IMR-90 (cell line): ENCODE measurements around the gene CSTB. TPM values are rescaled to one million over a fixed set of nuclear protein-coding genes. Genes with fewer than 3 reads are reported as not detected.

ENCODE experiments used
- ATAC-seq: fragments of 200-7000 bp; cut with Tn5 transposase; 2 replicates; pipeline ENCODE4 v1.9.1; 2020; ENCODE audit warnings: low read depth, mild to moderate bottlenecking, moderate library complexity
- BruUV-seq: library from RNA; stranded (reverse); fragments of 400-500 nt; replicated peaks from 2 replicates; lab custom pipeline; 2021; lab: Mats Ljungman, UMichigan
- CTCF ChIA-PET: fragments of 300-600 bp; formaldehyde crosslinking; extraction: SDS; loops from one replicate; lab custom pipeline; 2021; ENCODE audit warnings: antibody characterized with exemption; lab: Yijun Ruan, JAX
- POLR2A ChIA-PET: fragments of 300-600 bp; sonication (Branson Sonifier 250); formaldehyde crosslinking; loops from one replicate; lab custom pipeline; 2022; ENCODE audit warnings: antibody characterized with exemption; ENCODE audit not compliant: unreplicated experiment; lab: Charles Lee
- DNase-seq: peaks from one replicate; pipeline ENCODE4 v3.0.0; 2013
- H2AFZ ChIP-seq: replicated peaks from 2 replicates; pipeline ENCODE3; 2013; ENCODE audit warnings: low read length, mild to moderate bottlenecking; ENCODE audit not compliant: poor library complexity
- H2AK5ac ChIP-seq: 2 replicates; pipeline ENCODE4 v1.6.1; 2013; ENCODE audit warnings: low read depth, low read length, inconsistent platforms
- H2AK9ac ChIP-seq: replicated peaks from 2 replicates; pipeline ENCODE3; 2013; ENCODE audit warnings: mild to moderate bottlenecking, low read depth, low read length, moderate library complexity; ENCODE audit not compliant: poor library complexity
- H2BK120ac ChIP-seq: 2 replicates; pipeline ENCODE4 v1.6.1; 2013; ENCODE audit warnings: low read depth, low read length, inconsistent platforms
- H2BK15ac ChIP-seq: 3 replicates; pipeline ENCODE4 v1.6.1; 2013; ENCODE audit warnings: low read depth, low read length, inconsistent platforms
- H2BK20ac ChIP-seq: 2 replicates; pipeline ENCODE4 v1.6.1; 2013; ENCODE audit warnings: low read depth, mild to moderate bottlenecking, inconsistent platforms, low read length, moderate library complexity
- H2BK5ac ChIP-seq: 2 replicates; pipeline ENCODE4 v1.6.1; 2013; ENCODE audit warnings: mild to moderate bottlenecking, low read depth, low read length, inconsistent platforms; ENCODE audit not compliant: poor library complexity, severe bottlenecking
- H3K14ac ChIP-seq: replicated peaks from 2 replicates; pipeline ENCODE4 v1.6.1; 2013; ENCODE audit warnings: low read depth, low read length, inconsistent platforms
- H3K18ac ChIP-seq: 2 replicates; pipeline ENCODE4 v1.6.1; 2013; ENCODE audit warnings: low read depth, low read length, control low read depth
- H3K23ac ChIP-seq: 2 replicates; pipeline ENCODE4 v1.6.1; 2013; ENCODE audit warnings: low read depth, low read length, inconsistent platforms
- H3K27ac ChIP-seq: 2 replicates; pipeline ENCODE4 v1.5.1; 2013; ENCODE audit warnings: mild to moderate bottlenecking, control low read depth, low read length; ENCODE audit not compliant: insufficient read depth
- H3K27me3 ChIP-seq: 2 replicates; pipeline ENCODE4 v1.6.1; 2013; ENCODE audit warnings: low read length; ENCODE audit not compliant: control insufficient read depth, insufficient read depth
- H3K36me3 ChIP-seq: 2 replicates; pipeline ENCODE4 v1.6.1; 2013; ENCODE audit warnings: low read length, mixed read lengths; ENCODE audit not compliant: control insufficient read depth, insufficient read depth
- H3K4ac ChIP-seq: 2 replicates; pipeline ENCODE4 v1.6.1; 2013; ENCODE audit warnings: low read depth, low read length, inconsistent platforms
- H3K4me1 ChIP-seq: 2 replicates; pipeline ENCODE4 v1.6.1; 2013; ENCODE audit warnings: low read length, mixed read lengths; ENCODE audit not compliant: control insufficient read depth, insufficient read depth
- H3K4me2 ChIP-seq: 2 replicates; pipeline ENCODE4 v1.6.1; 2013; ENCODE audit warnings: low read depth, mild to moderate bottlenecking, control low read depth, low read length, moderate library complexity
- H3K4me3 ChIP-seq: 2 replicates; pipeline ENCODE4 v1.5.1; 2013; ENCODE audit warnings: low read depth, mild to moderate bottlenecking, control low read depth, low read length, moderate library complexity; ENCODE audit not compliant: insufficient read depth
- H3K56ac ChIP-seq: 2 replicates; pipeline ENCODE4 v1.6.1; 2013; ENCODE audit warnings: low read length, inconsistent platforms; ENCODE audit not compliant: insufficient read depth; ENCODE audit errors: extremely low read depth
- H3K79me1 ChIP-seq, 2 experiments: 2 replicates each; pipeline ENCODE4 v1.6.1; 2013; ENCODE audit warnings: low read length in 2 of 2, inconsistent platforms in 1 of 2, low read depth in 1 of 2
- H3K9ac ChIP-seq: 2 replicates; pipeline ENCODE4 v1.6.1; 2013; ENCODE audit warnings: low read depth, low read length, control low read depth
- H3K9me1 ChIP-seq: 2 replicates; pipeline ENCODE4 v1.6.1; 2013; ENCODE audit warnings: low read length, inconsistent platforms; ENCODE audit not compliant: insufficient read depth
- H3K9me3 ChIP-seq: 2 replicates; pipeline ENCODE4 v1.6.1; 2013; ENCODE audit warnings: low read length; ENCODE audit not compliant: control insufficient read depth, insufficient read depth
- H4K20me1 ChIP-seq: 2 replicates; pipeline ENCODE4 v1.6.1; 2013; ENCODE audit warnings: low read length, inconsistent platforms; ENCODE audit not compliant: insufficient read depth
- H4K5ac ChIP-seq: 2 replicates; pipeline ENCODE4 v1.6.1; 2013; ENCODE audit warnings: mild to moderate bottlenecking, low read depth, low read length, control low read depth
- H4K8ac ChIP-seq, 2 experiments: 2 replicates each; pipeline ENCODE4 v1.6.1; 2013; ENCODE audit warnings: low read depth in 2 of 2, low read length in 2 of 2, control low read depth in 1 of 2, inconsistent platforms in 1 of 2
- H4K91ac ChIP-seq: 2 replicates; pipeline ENCODE4 v1.6.1; 2013; ENCODE audit warnings: low read depth, low read length, inconsistent platforms; ENCODE audit not compliant: insufficient read depth
- CHD1 ChIP-seq: IDR thresholded peaks from 2 replicates; pipeline ENCODE4 v1.6.1; 2012; ENCODE audit warnings: low read depth, low read length, improper control_type of control experiment
- MAFK ChIP-seq: IDR thresholded peaks from 2 replicates; pipeline ENCODE4 v1.6.1; 2012; ENCODE audit warnings: low read depth, low read length, improper control_type of control experiment
- MAZ ChIP-seq: IDR thresholded peaks from 2 replicates; pipeline ENCODE4 v1.6.1; 2012; ENCODE audit warnings: low read depth, mild to moderate bottlenecking, low read length, improper control_type of control experiment, moderate library complexity, borderline replicate concordance
- RCOR1 ChIP-seq: IDR thresholded peaks from 2 replicates; pipeline ENCODE4 v1.6.1; 2012; ENCODE audit warnings: mild to moderate bottlenecking, low read length, improper control_type of control experiment; ENCODE audit not compliant: insufficient replicate concordance
- RFX5 ChIP-seq: IDR thresholded peaks from 2 replicates; pipeline ENCODE4 v1.8.0; 2012; ENCODE audit warnings: low read depth, mild to moderate bottlenecking, low read length, moderate library complexity
- WGBS, 2 experiments: methylation state at CpG; one replicate each; pipeline versions ENCODE4 v1.1.5 to v1.1.7; 2013; ENCODE audit warnings: missing lambda C conversion rate in 2 of 2; ENCODE audit not compliant: insufficient read length in 1 of 2; ENCODE audit errors: extremely low coverage in 2 of 2; 5-methylcytosine and 5-hydroxymethylcytosine counted together
- dilution Hi-C: fragments of 300-500 bp; cut with HindIII; formaldehyde crosslinking; loops from one replicate; pipeline ENCODE4 v1.14.3; 2018; ENCODE audit warnings: low sequenced_read_pairs; ENCODE audit not compliant: unreplicated experiment
- in situ Hi-C: fragments of 300-500 bp; cut with MboI; formaldehyde crosslinking; loops from 3 replicates; pipeline ENCODE4 v1.14.3; 2019; ENCODE audit warnings: low sequenced_read_pairs, inconsistent platforms, mixed read lengths
- intact Hi-C: fragments of 100-400 bp; cut with micrococcal nuclease; formaldehyde crosslinking; loops from 2 replicates; pipeline ENCODE4 v1.10.0; 2022
- polyA plus RNA-seq, 3 experiments: library from polyadenylated mRNA; depleted of rRNA; stranded (reverse); fragments of >200 nt; gene quantifications; 2 replicates each; pipeline ENCODE4 v1.2.3, GENCODE V29; 2012; ENCODE audit warnings: low replicate concordance in 1 of 3
- total RNA-seq: library from RNA; depleted of rRNA; stranded (reverse); fragments of >200 nt; gene quantifications from 2 replicates; pipeline ENCODE4 v1.2.3, GENCODE V29; 2012

The CSTB gene
- total and polyA plus RNA-seq, 2 of the 4 experiments (the other 2 are of a cell fraction): 6.1 to 71.7 TPM

- no peak overlapping the region for H3K4me3 ChIP-seq
- DNase-seq (no peak), ATAC-seq (no peak)
- no peak overlapping the region for H3K14ac ChIP-seq
- H4K91ac ChIP-seq: no peak overlapping the region
- BruUV-seq: no TSS peak
- no peaks in the 10 kb centered on the region for H3K9me3 ChIP-seq
- CTCF ChIA-PET: no interaction called here
- H3K27ac ChIP-seq: no peak overlapping the region
- no peak overlapping the region for H3K4ac ChIP-seq
- in situ Hi-C loops: no loop called here
- H2AK5ac ChIP-seq: no peak overlapping the region
- peaks cover 6% of the 10 kb centered on the region for H3K9me1 ChIP-seq
- intact Hi-C loops: no loop called here
- H3K9ac ChIP-seq: no peak overlapping the region
- H3K4me1 ChIP-seq: peaks cover 6% of the 10 kb centered on the region; the same call in 1 of the 2 replicates
- no peak overlapping the region for H2AFZ ChIP-seq
- no peak overlapping the region for H4K5ac ChIP-seq
- no peak overlapping the region for H2BK20ac ChIP-seq
- POLR2A ChIA-PET: no interaction called here
- H3K56ac ChIP-seq: no peak overlapping the region
- no peak overlapping the region for H2BK15ac ChIP-seq
- dilution Hi-C loops: no loop called here
- 97% methylated on average over 24 of the region's 37 CpGs; no CpG with 5 or more reads in 1 of the 2 experiments for WGBS, 2 experiments
- TF ChIP-seq MAZ (no peak), RFX5 (no peak), RCOR1 (no peak), MAFK (no peak), CHD1 (no peak)
- H3K23ac ChIP-seq: no peak overlapping the region
- H2BK120ac ChIP-seq: no peak overlapping the region
- peaks cover 80% of the 10 kb centered on the region for H3K36me3 ChIP-seq
- H4K8ac ChIP-seq: no peak overlapping the region
- no peak overlapping the region for H3K18ac ChIP-seq
- peaks cover 8 to 13% of the 10 kb centered on the region in 2 experiments; a peak in 3 of 4 replicates for H3K79me1 ChIP-seq
- no peak overlapping the region for H2AK9ac ChIP-seq
- no peaks in the 10 kb centered on the region for H3K27me3 ChIP-seq
- no peak overlapping the region for H3K4me2 ChIP-seq
- peaks cover 15% of the 10 kb centered on the region for H4K20me1 ChIP-seq
- no peak overlapping the region for H2BK5ac ChIP-seq
Measured at GRCh38 chr21:43755820-43756594, 20.1 kb downstream of the CSTB start.
